K562 (cell line): ENCODE data around the gene SAT2. TPM values are rescaled to one million over a fixed set of nuclear protein-coding genes. Genes with fewer than 3 reads are reported as not detected.
A peak's percentile ranks its signal among the peaks of the same experiment; 100 is the strongest.

Experiments
- ARID1B ChIP-seq: fragments of 450-650 bp; IDR thresholded peaks from 2 replicates; pipeline ENCODE4 v1.6.1; 2016; ENCODE audit warnings: antibody characterized with exemption, mild to moderate bottlenecking, inconsistent platforms
- BACH1 ChIP-seq: fragments of 200-800 bp; sonication (Bioruptor generic); IDR thresholded peaks from 2 replicates; pipeline ENCODE4 v1.6.1; 2016; ENCODE audit warnings: missing genetic modification characterization, missing compliant biosample characterization
- DACH1 ChIP-seq: fragments of 450-650 bp; IDR thresholded peaks from 2 replicates; pipeline ENCODE4 v1.6.1; 2018; ENCODE audit not compliant: partially characterized antibody
- ESRRA ChIP-seq: fragments of 450-650 bp; IDR thresholded peaks from 2 replicates; pipeline ENCODE4 v1.6.1; 2014; ENCODE audit warnings: low read depth, mild to moderate bottlenecking, moderate library complexity, borderline replicate concordance
- KDM1A ChIP-seq, 2 experiments: fragments of 450-650 bp; IDR thresholded peaks; 2 replicates each; pipeline ENCODE4 v1.6.1; 2016; ENCODE audit warnings: mild to moderate bottlenecking in 2 of 2
- MCM2 ChIP-seq: fragments of 450-650 bp; IDR thresholded peaks from 2 replicates; pipeline ENCODE4 v1.6.1; 2017; ENCODE audit warnings: low read depth, mild to moderate bottlenecking
- PRMT5 ChIP-seq: sonication (generic); formaldehyde crosslinking; IDR thresholded peaks from 2 replicates; pipeline ENCODE4 v1.5.0; 2020; ENCODE audit warnings: missing genetic modification reagents
- RBFOX2 ChIP-seq: fragments of 200-400 bp; formaldehyde crosslinking; IDR thresholded peaks from 2 replicates; pipeline ENCODE4 v1.6.1; 2017; ENCODE audit warnings: low read depth, mild to moderate bottlenecking, low read length, moderate library complexity
- SRSF9 ChIP-seq: fragments of 200-400 bp; formaldehyde crosslinking; IDR thresholded peaks from 2 replicates; pipeline ENCODE4 v1.6.1; 2017; ENCODE audit warnings: low read depth, low read length, borderline replicate concordance
- ZBTB1 ChIP-seq: sonication (generic); formaldehyde crosslinking; IDR thresholded peaks from 2 replicates; pipeline ENCODE4 v1.8.1; 2023; ENCODE audit warnings: missing genetic modification reagents, low read depth, mild to moderate bottlenecking, borderline replicate concordance
- ZNF175 ChIP-seq: fragments of 200-800 bp; sonication (Bioruptor generic); IDR thresholded peaks from 2 replicates; pipeline ENCODE4 v1.6.1; 2016; ENCODE audit warnings: low read depth, mild to moderate bottlenecking, missing genetic modification characterization, missing compliant biosample characterization
- polyA plus RNA-seq, 8 experiments: library from polyadenylated mRNA; depleted of rRNA in 4 of 8; stranded (reverse) in 5 of 8; unstranded in 3 of 8; fragments of >200 nt; fragmentation: Nextera tagmentation in 2 of 8; fragmentation: Illumina TruSeq in 1 of 8; extraction: Ambion mirVana in 2 of 8; extraction: Trizol in 1 of 8; gene quantifications; 2 replicates each; pipeline versions ENCODE4 v1.2.1 to v1.2.3, GENCODE V29; 2011 to 2014; ENCODE audit warnings: inconsistent platforms in 1 of 8, missing spikeins in 1 of 8
- total RNA-seq, 7 experiments: library from RNA; depleted of rRNA in 6 of 7; stranded (reverse); fragments of >200 nt in 6 of 7; fragmentation: Illumina TruSeq in 2 of 7; extraction: Trizol in 2 of 7; gene quantifications; 2 replicates each; pipeline versions ENCODE4 v1.2.1 to v1.2.3, GENCODE V29; 2011 to 2021; ENCODE audit warnings: low replicate concordance in 1 of 7
- TF ChIP-seq, protein P1 (sequence below): fragments of 250-450 bp; sonication (Bioruptor Pico); IDR thresholded peaks from 2 replicates; pipeline ENCODE4 v1.8.0; 2021; ENCODE audit warnings: mild to moderate bottlenecking, moderate library complexity
- TF ChIP-seq, protein P2 (sequence below): fragments of 450-650 bp; formaldehyde crosslinking; IDR thresholded peaks from 2 replicates; pipeline ENCODE4 v1.4.0; 2020; ENCODE audit warnings: mild to moderate bottlenecking, mixed read lengths
- TF ChIP-seq, protein P3 (sequence below): fragments of 450-650 bp; conservative IDR thresholded peaks from 2 replicates; pipeline ENCODE4 v1.6.1; 2016; ENCODE audit warnings: missing genetic modification characterization, low read depth, mild to moderate bottlenecking, control low read depth, missing compliant biosample characterization
- TF ChIP-seq, protein P4 (sequence below): fragments of 450-650 bp; IDR thresholded peaks from 2 replicates; pipeline ENCODE4 v1.6.1; 2017; ENCODE audit warnings: antibody characterized with exemption, mild to moderate bottlenecking
- TF ChIP-seq, protein P5 (sequence below), 3 experiments: fragments of 200-800 bp in 1 of 3; sonication (Bioruptor generic) in 1 of 3; sonication (generic) in 1 of 3; formaldehyde crosslinking in 1 of 3; IDR thresholded peaks; 2 replicates each; pipeline versions ENCODE4 v1.6.1 to v1.8.0; 2016 to 2022; ENCODE audit warnings: mild to moderate bottlenecking in 2 of 3, missing compliant biosample characterization in 2 of 3, missing genetic modification characterization in 2 of 3, missing genetic modification reagents in 1 of 3

SAT2 gene
- total and polyA plus RNA-seq, 9 of the 15 experiments (the other 6 are each of a cell fraction or from before 2014, with no cell fraction given) = 2.0 to 8.0 (median 5.3) TPM

DNA sequence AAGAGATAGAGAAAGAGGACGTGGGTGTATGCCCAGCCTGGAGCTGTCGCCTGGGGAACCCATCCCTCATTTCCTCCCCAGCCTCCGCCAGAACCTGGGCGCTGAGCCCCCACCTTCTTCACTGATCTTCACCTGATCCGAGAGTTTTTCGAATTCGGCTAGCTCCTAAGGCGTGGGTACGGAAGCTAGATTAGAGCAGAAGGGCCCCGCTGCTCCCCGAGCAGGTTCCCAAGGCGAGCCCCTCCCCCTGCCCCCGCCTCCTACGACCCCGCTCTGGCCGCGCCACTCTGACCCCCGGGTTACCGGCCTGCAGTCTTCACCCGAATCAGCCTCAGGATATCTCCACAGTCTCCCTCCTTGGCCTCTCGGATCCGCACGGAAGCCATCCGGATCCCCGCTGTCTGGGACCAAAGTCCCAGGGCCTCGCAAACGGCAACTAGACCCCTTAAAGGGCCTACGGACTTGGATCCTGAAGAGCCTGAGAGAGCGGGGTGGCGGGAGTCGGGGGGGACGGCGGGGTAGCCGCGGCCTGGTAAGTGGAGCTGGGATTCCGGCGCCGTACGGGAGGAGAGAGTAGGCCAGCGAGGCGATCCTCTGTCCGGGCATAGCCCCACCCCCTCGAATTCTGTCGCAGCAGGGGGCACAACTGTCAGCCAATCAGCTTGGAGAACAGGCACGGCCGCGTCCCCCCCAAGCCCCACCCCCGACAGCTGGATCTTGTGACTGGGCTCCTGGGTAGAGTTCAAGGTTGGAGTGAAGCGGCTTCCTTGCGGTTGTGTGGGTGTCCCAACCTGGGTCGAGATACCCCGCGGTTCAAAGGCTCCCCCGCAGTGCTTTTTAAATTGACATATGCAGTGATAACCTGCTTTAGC is at the start of gene SAT2 (continued):
- TF ChIP-seq PRMT5 (CRISPR knock-in tag) (no peak), RBFOX2 (peak; percentile 61), ESRRA (peak; percentile 60; the same call in 1 of the 2 replicates), SRSF9 (no peak), DACH1 (peak; percentile 16), ZNF175 (no peak), KDM1A (IDR thresholded peaks at IDR 0.05) (peak; percentile 88), MCM2 (no peak), ZBTB1 (CRISPR knock-in tag) (peak; percentile 91; the same call in 1 of the 2 replicates), BACH1 (no peak), ARID1B (peak; percentile 51; the same call in 1 of the 2 replicates)
- TF ChIP-seq, protein P1, sequence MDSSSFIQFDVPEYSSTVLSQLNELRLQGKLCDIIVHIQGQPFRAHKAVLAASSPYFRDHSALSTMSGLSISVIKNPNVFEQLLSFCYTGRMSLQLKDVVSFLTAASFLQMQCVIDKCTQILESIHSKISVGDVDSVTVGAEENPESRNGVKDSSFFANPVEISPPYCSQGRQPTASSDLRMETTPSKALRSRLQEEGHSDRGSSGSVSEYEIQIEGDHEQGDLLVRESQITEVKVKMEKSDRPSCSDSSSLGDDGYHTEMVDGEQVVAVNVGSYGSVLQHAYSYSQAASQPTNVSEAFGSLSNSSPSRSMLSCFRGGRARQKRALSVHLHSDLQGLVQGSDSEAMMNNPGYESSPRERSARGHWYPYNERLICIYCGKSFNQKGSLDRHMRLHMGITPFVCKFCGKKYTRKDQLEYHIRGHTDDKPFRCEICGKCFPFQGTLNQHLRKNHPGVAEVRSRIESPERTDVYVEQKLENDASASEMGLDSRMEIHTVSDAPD = no peak
- TF ChIP-seq, protein P2, sequence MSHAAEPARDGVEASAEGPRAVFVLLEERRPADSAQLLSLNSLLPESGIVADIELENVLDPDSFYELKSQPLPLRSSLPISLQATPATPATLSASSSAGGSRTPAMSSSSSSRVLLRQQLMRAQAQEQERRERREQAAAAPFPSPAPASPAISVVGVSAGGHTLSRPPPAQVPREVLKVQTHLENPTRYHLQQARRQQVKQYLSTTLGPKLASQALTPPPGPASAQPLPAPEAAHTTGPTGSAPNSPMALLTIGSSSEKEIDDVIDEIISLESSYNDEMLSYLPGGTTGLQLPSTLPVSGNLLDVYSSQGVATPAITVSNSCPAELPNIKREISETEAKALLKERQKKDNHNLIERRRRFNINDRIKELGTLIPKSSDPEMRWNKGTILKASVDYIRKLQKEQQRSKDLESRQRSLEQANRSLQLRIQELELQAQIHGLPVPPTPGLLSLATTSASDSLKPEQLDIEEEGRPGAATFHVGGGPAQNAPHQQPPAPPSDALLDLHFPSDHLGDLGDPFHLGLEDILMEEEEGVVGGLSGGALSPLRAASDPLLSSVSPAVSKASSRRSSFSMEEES = no peak
- TF ChIP-seq, protein P3, sequence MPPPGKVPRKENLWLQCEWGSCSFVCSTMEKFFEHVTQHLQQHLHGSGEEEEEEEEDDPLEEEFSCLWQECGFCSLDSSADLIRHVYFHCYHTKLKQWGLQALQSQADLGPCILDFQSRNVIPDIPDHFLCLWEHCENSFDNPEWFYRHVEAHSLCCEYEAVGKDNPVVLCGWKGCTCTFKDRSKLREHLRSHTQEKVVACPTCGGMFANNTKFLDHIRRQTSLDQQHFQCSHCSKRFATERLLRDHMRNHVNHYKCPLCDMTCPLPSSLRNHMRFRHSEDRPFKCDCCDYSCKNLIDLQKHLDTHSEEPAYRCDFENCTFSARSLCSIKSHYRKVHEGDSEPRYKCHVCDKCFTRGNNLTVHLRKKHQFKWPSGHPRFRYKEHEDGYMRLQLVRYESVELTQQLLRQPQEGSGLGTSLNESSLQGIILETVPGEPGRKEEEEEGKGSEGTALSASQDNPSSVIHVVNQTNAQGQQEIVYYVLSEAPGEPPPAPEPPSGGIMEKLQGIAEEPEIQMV (tag) = 0 out of 2 replicates have a peak, but pooled peaks have one; percentile 10
- TF ChIP-seq, protein P4, sequence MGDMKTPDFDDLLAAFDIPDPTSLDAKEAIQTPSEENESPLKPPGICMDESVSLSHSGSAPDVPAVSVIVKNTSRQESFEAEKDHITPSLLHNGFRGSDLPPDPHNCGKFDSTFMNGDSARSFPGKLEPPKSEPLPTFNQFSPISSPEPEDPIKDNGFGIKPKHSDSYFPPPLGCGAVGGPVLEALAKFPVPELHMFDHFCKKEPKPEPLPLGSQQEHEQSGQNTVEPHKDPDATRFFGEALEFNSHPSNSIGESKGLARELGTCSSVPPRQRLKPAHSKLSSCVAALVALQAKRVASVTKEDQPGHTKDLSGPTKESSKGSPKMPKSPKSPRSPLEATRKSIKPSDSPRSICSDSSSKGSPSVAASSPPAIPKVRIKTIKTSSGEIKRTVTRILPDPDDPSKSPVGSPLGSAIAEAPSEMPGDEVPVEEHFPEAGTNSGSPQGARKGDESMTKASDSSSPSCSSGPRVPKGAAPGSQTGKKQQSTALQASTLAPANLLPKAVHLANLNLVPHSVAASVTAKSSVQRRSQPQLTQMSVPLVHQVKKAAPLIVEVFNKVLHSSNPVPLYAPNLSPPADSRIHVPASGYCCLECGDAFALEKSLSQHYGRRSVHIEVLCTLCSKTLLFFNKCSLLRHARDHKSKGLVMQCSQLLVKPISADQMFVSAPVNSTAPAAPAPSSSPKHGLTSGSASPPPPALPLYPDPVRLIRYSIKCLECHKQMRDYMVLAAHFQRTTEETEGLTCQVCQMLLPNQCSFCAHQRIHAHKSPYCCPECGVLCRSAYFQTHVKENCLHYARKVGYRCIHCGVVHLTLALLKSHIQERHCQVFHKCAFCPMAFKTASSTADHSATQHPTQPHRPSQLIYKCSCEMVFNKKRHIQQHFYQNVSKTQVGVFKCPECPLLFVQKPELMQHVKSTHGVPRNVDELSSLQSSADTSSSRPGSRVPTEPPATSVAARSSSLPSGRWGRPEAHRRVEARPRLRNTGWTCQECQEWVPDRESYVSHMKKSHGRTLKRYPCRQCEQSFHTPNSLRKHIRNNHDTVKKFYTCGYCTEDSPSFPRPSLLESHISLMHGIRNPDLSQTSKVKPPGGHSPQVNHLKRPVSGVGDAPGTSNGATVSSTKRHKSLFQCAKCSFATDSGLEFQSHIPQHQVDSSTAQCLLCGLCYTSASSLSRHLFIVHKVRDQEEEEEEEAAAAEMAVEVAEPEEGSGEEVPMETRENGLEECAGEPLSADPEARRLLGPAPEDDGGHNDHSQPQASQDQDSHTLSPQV = no peak
- TF ChIP-seq, protein P5, sequence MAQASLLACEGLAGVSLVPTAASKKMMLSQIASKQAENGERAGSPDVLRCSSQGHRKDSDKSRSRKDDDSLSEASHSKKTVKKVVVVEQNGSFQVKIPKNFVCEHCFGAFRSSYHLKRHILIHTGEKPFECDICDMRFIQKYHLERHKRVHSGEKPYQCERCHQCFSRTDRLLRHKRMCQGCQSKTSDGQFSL (CRISPR knock-in tag; IDR thresholded peaks at IDR 0.05) = peak; percentile 84
- TF ChIP-seq, protein P5 (tag; IDR thresholded peaks at IDR 0.05) = peak in 1 of 2 experiments; percentile 63; a peak in 2 of 4 replicates
